Small intestine (tissue), 16 donors: Measurements from ENCODE around the gene LSM11. TPM values are rescaled to one million over a fixed set of nuclear protein-coding genes. Genes with fewer than 3 reads are reported as not detected.
"Not testable (repeated sequence)": the region's sequence is repeated elsewhere in the genome, so short reads cannot be mapped to it uniquely, and the experiment has no call there.

Experiments
- DNase-seq, 2 donors: peaks; one replicate each; pipeline versions ENCODE4 v3.0.0 to v3.0.0-alpha.2; 2013
- FAIRE-seq: peaks from 2 replicates; lab custom pipeline; 2012; peaks lifted over from hg19 to GRCh38; lab: Jason Lieb, UNC
- H3K27ac ChIP-seq, 3 donors: one replicate each; pipeline ENCODE4 v1.5.1; 2013; ENCODE audit warnings: low read length in 2 of 3, mild to moderate bottlenecking in 2 of 3, control low read depth in 1 of 3, inconsistent platforms in 1 of 3, low read depth in 1 of 3, moderate library complexity in 1 of 3
- H3K27me3 ChIP-seq, 3 donors: one replicate each; pipeline ENCODE4 v1.6.1; 2013; ENCODE audit warnings: low read length in 3 of 3, inconsistent platforms in 1 of 3; ENCODE audit not compliant: control insufficient read depth in 3 of 3, insufficient read depth in 3 of 3
- H3K36me3 ChIP-seq, 3 donors: one replicate each; pipeline ENCODE4 v1.6.1; 2013; ENCODE audit warnings: low read length in 3 of 3, inconsistent platforms in 1 of 3, low read depth in 1 of 3, mild to moderate bottlenecking in 1 of 3, moderate library complexity in 1 of 3; ENCODE audit not compliant: control insufficient read depth in 3 of 3, insufficient read depth in 2 of 3
- H3K4me1 ChIP-seq, 3 donors: one replicate each; pipeline ENCODE4 v1.6.1; 2013; ENCODE audit warnings: low read length in 2 of 3, inconsistent platforms in 1 of 3, low read depth in 1 of 3, mild to moderate bottlenecking in 1 of 3, moderate library complexity in 1 of 3; ENCODE audit not compliant: control insufficient read depth in 3 of 3, insufficient read depth in 2 of 3
- H3K4me3 ChIP-seq, 3 donors: one replicate each; pipeline ENCODE4 v1.5.1; 2013; ENCODE audit warnings: low read length in 3 of 3, control low read depth in 1 of 3, inconsistent platforms in 1 of 3, low read depth in 1 of 3, mild to moderate bottlenecking in 1 of 3, moderate library complexity in 1 of 3
- H3K9me3 ChIP-seq, 2 donors: one replicate each; pipeline ENCODE4 v1.6.1; 2013; ENCODE audit warnings: low read depth in 1 of 2, low read length in 1 of 2; ENCODE audit not compliant: control insufficient read depth in 2 of 2, insufficient read depth in 1 of 2
- WGBS, 3 donors: extraction: QIAGEN DNeasy Blood & Tissue Kit; methylation state at CpG; one replicate each; pipeline ENCODE4 v1.1.7; 2013; 5-methylcytosine and 5-hydroxymethylcytosine counted together
- long read RNA-seq, 10 donors: transcript quantifications; one replicate each; lab custom pipeline, GENCODE V29; 2026
- polyA plus RNA-seq, 4 donors: library from polyadenylated mRNA; stranded (reverse) in 3 of 4; unstranded in 1 of 4; fragments of 200-250 nt in 3 of 4; fragments of 120-200 nt in 1 of 4; gene quantifications; one replicate each; pipeline versions ENCODE4 v1.2.1 to v1.2.3, GENCODE V29; 2013
- donor health status: healthy with polysubstance abuse.
- donor health status: control.
- donor health status: control.
- donor health status: Bipolar disorder and iron deficiency.
- donor health status: healthy.

The LSM11 gene
- 1 to 10 TPM; 1.4 to 7.5 (median 2.1) TPM for polyA plus RNA-seq
- long read RNA-seq, donor 1, full-length matches to known transcripts: 4 of 4 reads
- long read RNA-seq, donor 1, partial matches to known transcripts: 0 of 4 reads
- long read RNA-seq, donor 1, other reads (novel, unspliced or antisense): 0 of 4 reads
- long read RNA-seq, donor 2: 0 reads
- long read RNA-seq, donor 3: 0 reads
- long read RNA-seq, donor 4: 0 reads
- long read RNA-seq, donor 5, full-length matches to known transcripts: 1 of 1 reads
- long read RNA-seq, donor 5, partial matches to known transcripts: 0 of 1 reads
- long read RNA-seq, donor 5, other reads (novel, unspliced or antisense): 0 of 1 reads
- long read RNA-seq, donor 6, full-length matches to known transcripts: 1 of 1 reads
- long read RNA-seq, donor 6, partial matches to known transcripts: 0 of 1 reads
- long read RNA-seq, donor 6, other reads (novel, unspliced or antisense): 0 of 1 reads
- long read RNA-seq, donor 7, full-length matches to known transcripts: 4 of 4 reads
- long read RNA-seq, donor 7, partial matches to known transcripts: 0 of 4 reads
- long read RNA-seq, donor 7, other reads (novel, unspliced or antisense): 0 of 4 reads
- long read RNA-seq, donor 8: 0 reads
- long read RNA-seq, donor 9, full-length matches to known transcripts: 1 of 1 reads
- long read RNA-seq, donor 9, partial matches to known transcripts: 0 of 1 reads
- long read RNA-seq, donor 9, other reads (novel, unspliced or antisense): 0 of 1 reads
- long read RNA-seq, donor 10, full-length matches to known transcripts: 3 of 3 reads
- long read RNA-seq, donor 10, partial matches to known transcripts: 0 of 3 reads
- long read RNA-seq, donor 10, other reads (novel, unspliced or antisense): 0 of 3 reads

- 0 to 1% (median 0%) methylated on average over 54 to 79 of the region's 79 CpGs for WGBS, 3 donors
- Histone ChIP-seq H3K4me1 (peaks cover 0 to 9% (median 0%) of the 10 kb centered on the region in 3 donors), H3K27ac (peak within 1 kb of the TSS in 2 of 3 donors; percentile 14 to 45), H3K36me3 (peaks cover 2 to 8% (median 5%) of the 10 kb centered on the region in 3 donors), H3K27me3 (no peaks in the 10 kb centered on the region), H3K4me3 (peak within 1 kb of the TSS; percentile 72 to 92 (median 86)), H3K9me3 (no peaks in the 10 kb centered on the region)
- DNase-seq (peak; percentile 88 to 97), FAIRE-seq (no peak)
These were observed at the start of gene LSM11 for GRCh38 chr5:157743163-157744050. Gene LSM11, plus strand, starts transcription at chr5:157743712. Its CDS starts 39 bp downstream, at chr5:157743751.

GRCh38 chr5:157693816-157694215 lies 49.7 kb upstream of the LSM11 start:
- WGBS, 3 donors: 88 to 97% (median 88%) methylated on average over 22 to 25 of the region's 25 CpGs
- peaks cover 0 to 23% of the 10 kb centered on the region in 2 donors for H3K9me3 ChIP-seq
- H3K36me3 ChIP-seq, H3K4me1 ChIP-seq, H3K27ac ChIP-seq, DNase-seq, H3K27me3 ChIP-seq, FAIRE-seq, H3K4me3 ChIP-seq: not testable (repeated sequence)

GRCh38 chr5:157696154-157696553 lies 47.4 kb upstream of the LSM11 start:
- not testable (repeated sequence) for H3K4me1 ChIP-seq, H3K27ac ChIP-seq, DNase-seq, H3K36me3 ChIP-seq, H3K27me3 ChIP-seq, H3K4me3 ChIP-seq, FAIRE-seq
- 93 to 94% (median 93%) methylated on average over 3 of the region's 3 CpGs for WGBS, 3 donors
- H3K9me3 ChIP-seq: peaks cover 0 to 31% of the 10 kb centered on the region in 2 donors

GRCh38 chr5:157698674-157699073 lies 44.8 kb upstream of the LSM11 start:
- H3K4me1 ChIP-seq, H3K36me3 ChIP-seq, H3K4me3 ChIP-seq, H3K27me3 ChIP-seq, H3K27ac ChIP-seq, FAIRE-seq, DNase-seq: not testable (repeated sequence)
- 71 to 94% (median 78%) methylated on average over 4 of the region's 4 CpGs for WGBS, 3 donors
- H3K9me3 ChIP-seq: peaks cover 0 to 26% of the 10 kb centered on the region in 2 donors

GRCh38 chr5:157703736-157704135 lies 39.8 kb upstream of the LSM11 start:
- WGBS, 3 donors: 77 to 91% (median 83%) methylated on average over 3 of the region's 3 CpGs
- Histone ChIP-seq H3K4me3 (no peak overlapping the region), H3K4me1 (no peaks in the 10 kb centered on the region), H3K27ac (no peak overlapping the region), H3K9me3 (peaks cover 0 to 20% of the 10 kb centered on the region in 2 donors), H3K27me3 (no peaks in the 10 kb centered on the region), H3K36me3 (no peaks in the 10 kb centered on the region)
- DNase-seq (no peak), FAIRE-seq (no peak)

GRCh38 chr5:157708866-157709265 lies 34.6 kb upstream of the LSM11 start:
- no peak overlapping the region for H3K27ac ChIP-seq
- no peak overlapping the region for H3K4me3 ChIP-seq
- WGBS, 3 donors: 65 to 75% (median 72%) methylated on average over 1 of the region's 1 CpG
- no peaks in the 10 kb centered on the region for H3K36me3 ChIP-seq
- no peaks in the 10 kb centered on the region for H3K27me3 ChIP-seq
- FAIRE-seq: no peak
- no peaks in the 10 kb centered on the region for H3K9me3 ChIP-seq
- no peak for DNase-seq
- H3K4me1 ChIP-seq: no peaks in the 10 kb centered on the region

GRCh38 chr5:157709346-157709745 lies 34.2 kb upstream of the LSM11 start:
- Histone ChIP-seq H3K9me3 (no peaks in the 10 kb centered on the region), H3K36me3 (no peaks in the 10 kb centered on the region), H3K4me1 (no peaks in the 10 kb centered on the region), H3K27me3 (no peaks in the 10 kb centered on the region), H3K4me3 (no peak overlapping the region), H3K27ac (no peak overlapping the region)
- DNase-seq (no peak), FAIRE-seq (no peak)

GRCh38 chr5:157710431-157710830 lies 33.1 kb upstream of the LSM11 start:
- no peaks in the 10 kb centered on the region for H3K4me1 ChIP-seq
- WGBS, 3 donors: 72 to 83% (median 74%) methylated on average over 3 of the region's 3 CpGs
- no peaks in the 10 kb centered on the region for H3K27me3 ChIP-seq
- no peak for DNase-seq
- no peak overlapping the region for H3K4me3 ChIP-seq
- no peaks in the 10 kb centered on the region for H3K36me3 ChIP-seq
- H3K9me3 ChIP-seq: no peaks in the 10 kb centered on the region
- no peak overlapping the region for H3K27ac ChIP-seq
- no peak for FAIRE-seq
